B cell (primary cell): ENCODE data around the gene P2RX2. TPM values are rescaled to one million over a fixed set of nuclear protein-coding genes. Genes with fewer than 3 reads are reported as not detected.

ENCODE experiments used
- ATAC-seq: fragments of 200-7000 bp; cut with Tn5 transposase; one replicate; pipeline ENCODE4 v1.10.0; 2021; ENCODE audit warnings: low read depth, mild to moderate bottlenecking, moderate number of reproducible peaks, moderate library complexity
- CTCF ChIA-PET: fragments of 350-600 bp; sonication (Branson Sonifier 250); formaldehyde crosslinking; loops from one replicate; lab custom pipeline; 2021; ENCODE audit warnings: antibody characterized with exemption, inconsistent platforms; lab: Charles Lee
- POLR2A ChIA-PET: fragments of 350-600 bp; sonication (Branson Sonifier 250); formaldehyde crosslinking; loops from one replicate; lab custom pipeline; 2021; ENCODE audit warnings: antibody characterized with exemption; lab: Charles Lee
- DNase-seq: peaks from one replicate; pipeline ENCODE4 v3.0.0; 2013
- H2AFZ ChIP-seq: 2 replicates; pipeline ENCODE4 v1.6.1; 2012; ENCODE audit warnings: mild to moderate bottlenecking, low read depth, low read length; ENCODE audit not compliant: insufficient read depth, poor library complexity, severe bottlenecking
- H3K27ac ChIP-seq, 2 donors: 1 replicate in 1 of 2; 2 replicates in 1 of 2; pipeline ENCODE4 v1.5.1; 2012 to 2013; ENCODE audit warnings: low read length in 2 of 2, mild to moderate bottlenecking in 2 of 2, moderate library complexity in 1 of 2
- H3K27me3 ChIP-seq, 4 experiments: fragments of 200-600 bp in 1 of 4; sonication (generic) in 1 of 4; replicated peaks in 1 of 4; 1 replicate in 2 of 4; 2 replicates in 2 of 4; pipeline versions ENCODE4 v1.6.1 to v1.7.0; 2013 to 2016; ENCODE audit warnings: low read length in 3 of 4, mild to moderate bottlenecking in 2 of 4, mixed read lengths in 1 of 4, moderate library complexity in 1 of 4; ENCODE audit not compliant: insufficient read depth in 4 of 4, control insufficient read depth in 3 of 4; ENCODE audit errors: control extremely low read depth in 1 of 4
- H3K36me3 ChIP-seq, 2 experiments: replicated peaks in 1 of 2; 1 replicate in 1 of 2; 2 replicates in 1 of 2; pipeline versions ENCODE4 v1.6.1 to v1.7.1; 2013; ENCODE audit warnings: low read length in 1 of 2; ENCODE audit not compliant: insufficient read depth in 2 of 2, control insufficient read depth in 1 of 2; ENCODE audit errors: control extremely low read depth in 1 of 2, extremely low read depth in 1 of 2
- H3K4me1 ChIP-seq, 2 donors: fragments of 200-600 bp in 1 of 2; sonication (generic) in 1 of 2; 1 replicate in 1 of 2; 2 replicates in 1 of 2; pipeline versions ENCODE4 v1.5.1 to v1.6.1; 2013 to 2017; ENCODE audit warnings: low read length in 2 of 2; ENCODE audit not compliant: control insufficient read depth in 2 of 2, insufficient read depth in 2 of 2
- H3K4me2 ChIP-seq: replicated peaks from 2 replicates; pipeline ENCODE3; 2012; ENCODE audit warnings: mild to moderate bottlenecking, low read depth, low read length; ENCODE audit not compliant: poor library complexity, severe bottlenecking
- H3K4me3 ChIP-seq, 5 experiments: fragments of 200-600 bp in 1 of 5; sonication (generic) in 1 of 5; 1 replicate in 3 of 5; 2 replicates in 2 of 5; pipeline versions ENCODE4 v1.5.1 to v1.7.0; 2011 to 2016; ENCODE audit warnings: low read length in 4 of 5, mild to moderate bottlenecking in 4 of 5, low read depth in 2 of 5, control low read depth in 1 of 5, moderate library complexity in 1 of 5; ENCODE audit not compliant: insufficient read depth in 1 of 5; ENCODE audit errors: control extremely low read depth in 1 of 5, extremely low read depth in 1 of 5
- H3K79me2 ChIP-seq: fragments of 200-600 bp; sonication (generic); one replicate; pipeline ENCODE4 v1.6.0; 2016; ENCODE audit warnings: low read length; ENCODE audit not compliant: control insufficient read depth, insufficient read depth
- H3K9ac ChIP-seq: fragments of 200-600 bp; sonication (generic); 2 replicates; pipeline ENCODE4 v1.6.1; 2017; ENCODE audit warnings: mild to moderate bottlenecking, low read length, moderate library complexity
- H3K9me3 ChIP-seq, 3 donors: one replicate each; pipeline versions ENCODE4 v1.6.1 to v1.7.1; 2013; ENCODE audit warnings: low read length in 2 of 3; ENCODE audit not compliant: control insufficient read depth in 2 of 3, insufficient read depth in 1 of 3; ENCODE audit errors: control extremely low read depth in 1 of 3
- H4K20me1 ChIP-seq: 2 replicates; pipeline ENCODE4 v1.6.0; 2012; ENCODE audit warnings: mild to moderate bottlenecking, low read length; ENCODE audit not compliant: insufficient read depth, control insufficient read depth, poor library complexity, severe bottlenecking
- H3K27ac Mint-ChIP-seq: one replicate; pipeline ENCODE4 v1.8.0; 2021; ENCODE audit warnings: mixed read lengths
- H3K27me3 Mint-ChIP-seq: one replicate; pipeline ENCODE4 v1.8.0; 2021; ENCODE audit warnings: mixed read lengths
- H3K4me1 Mint-ChIP-seq: one replicate; pipeline ENCODE4 v1.8.0; 2021; ENCODE audit warnings: mixed read lengths
- H3K4me3 Mint-ChIP-seq: one replicate; pipeline ENCODE4 v1.8.0; 2021; ENCODE audit warnings: mixed read lengths
- H3K9me3 Mint-ChIP-seq: one replicate; pipeline ENCODE4 v1.8.0; 2022; ENCODE audit warnings: mixed read lengths; ENCODE audit not compliant: insufficient read depth
- CTCF ChIP-seq: fragments of 200-600 bp; IDR thresholded peaks from one replicate; pipeline ENCODE4 v1.8.0; 2022; ENCODE audit warnings: antibody characterized with exemption, mild to moderate bottlenecking
- EZH2 ChIP-seq: IDR thresholded peaks from 2 replicates; pipeline ENCODE4 v1.6.1; 2012; ENCODE audit warnings: borderline replicate concordance, low read depth, mild to moderate bottlenecking, moderate library complexity, low read length; ENCODE audit not compliant: insufficient read depth, poor library complexity, severe bottlenecking
- WGBS: methylation state at CpG from one replicate; pipeline ENCODE4 v1.1.5; 2013; ENCODE audit warnings: missing lambda C conversion rate; ENCODE audit not compliant: insufficient coverage; 5-methylcytosine and 5-hydroxymethylcytosine counted together
- intact Hi-C: fragments of 100-400 bp; cut with micrococcal nuclease; formaldehyde crosslinking; loops from one replicate; pipeline ENCODE4 v1.10.0; 2022
- polyA plus RNA-seq: library from polyadenylated mRNA; depleted of rRNA; stranded (reverse); fragments of >200 nt; gene quantifications from 2 replicates; pipeline ENCODE4 v1.2.3, GENCODE V29; 2012
- total RNA-seq, 2 donors: library from RNA; stranded (reverse); fragments of 120-200 nt in 1 of 2; gene quantifications; 1 replicate in 1 of 2; 2 replicates in 1 of 2; pipeline versions ENCODE4 v1.2.3 to v1.2.4, GENCODE V29; 2013 to 2022

P2RX2 gene
- total and polyA plus RNA-seq, 2 donors (not counting 1 experiment from before 2014, with no cell fraction given), result not detected

- DNase-seq, result no peak
Measured at GRCh38 chr12:132637811-132638210, 19.2 kb downstream of the P2RX2 start.

GRCh38 chr12:132638541-132639408, 20.2 kb downstream of the P2RX2 start:
- H3K79me2 ChIP-seq, result no peaks in the 10 kb centered on the region
- Mint-ChIP-seq H3K9me3 (no peaks in the 10 kb centered on the region), H3K4me1 (peaks cover 3% of the 10 kb centered on the region), H3K27me3 (no peaks in the 10 kb centered on the region), H3K4me3 (no peak overlapping the region), H3K27ac (no peak overlapping the region)
- TF ChIP-seq CTCF (peak; percentile 60), EZH2 (no peak)
- no peak overlapping the region for H3K4me3 ChIP-seq
- intact Hi-C loops, result no loop called here
- H3K36me3 ChIP-seq, result peaks cover 2 to 44% of the 10 kb centered on the region in 2 experiments
- no peak overlapping the region for H3K27ac ChIP-seq
- no peak for DNase-seq
- 96% methylated on average over 22 of the region's 25 CpGs for WGBS
- H3K9me3 ChIP-seq, result no peaks in the 10 kb centered on the region
- H3K4me1 ChIP-seq, result peaks cover 0 to 11% of the 10 kb centered on the region in 2 donors
- H2AFZ ChIP-seq, result no peak overlapping the region
- no peak overlapping the region for H3K4me2 ChIP-seq
- no peaks in the 10 kb centered on the region for H3K27me3 ChIP-seq
- ATAC-seq, result no peak
- no peak overlapping the region for H3K9ac ChIP-seq
- CTCF ChIA-PET, result interaction anchor here (1.2 to 1.4 kb wide), 4 partner anchors 8 to 484 kb away, joined by 3 to 12 read pairs (median 4); no protein-coding TSS in a partner anchor
- H4K20me1 ChIP-seq, result no peaks in the 10 kb centered on the region
- POLR2A ChIA-PET, result no interaction called here

More at GRCh38 chr12:132637811-132638210, 19.2 kb downstream of the P2RX2 start:
- Mint-ChIP-seq H3K4me3 (no peak overlapping the region), H3K9me3 (no peaks in the 10 kb centered on the region), H3K4me1 (peaks cover 12% of the 10 kb centered on the region), H3K27ac (no peak overlapping the region), H3K27me3 (no peaks in the 10 kb centered on the region)
- no peak overlapping the region for H3K9ac ChIP-seq
- peaks cover 2 to 47% of the 10 kb centered on the region in 2 experiments for H3K36me3 ChIP-seq
- intact Hi-C loops, result no loop called here
- no peak for ATAC-seq
- H3K27ac ChIP-seq, result no peak overlapping the region
- ChIA-PET CTCF (interaction anchor here (1.4 kb wide), 1 partner anchor 223 kb away, joined by 12 read pairs; no protein-coding TSS in a partner anchor), POLR2A (no interaction called here)
- H3K4me3 ChIP-seq, result no peak overlapping the region
- H2AFZ ChIP-seq, result no peak overlapping the region
- no peaks in the 10 kb centered on the region for H3K27me3 ChIP-seq
- H3K79me2 ChIP-seq, result no peaks in the 10 kb centered on the region
- no peak overlapping the region for H3K4me2 ChIP-seq
- H3K4me1 ChIP-seq, result peaks cover 0 to 21% of the 10 kb centered on the region in 2 donors
- WGBS, result 88% methylated on average over 18 of the region's 18 CpGs
- no peaks in the 10 kb centered on the region for H4K20me1 ChIP-seq
- H3K9me3 ChIP-seq, result no peaks in the 10 kb centered on the region
- no peak for TF ChIP-seq EZH2
